HepG2 (cell line): ENCODE results near the gene SLC16A3. TPM values are rescaled to one million over a fixed set of nuclear protein-coding genes. Genes with fewer than 3 reads are reported as not detected.

ENCODE experiments used
- ADNP ChIP-seq: sonication (generic); formaldehyde crosslinking; IDR thresholded peaks from 2 replicates; pipeline ENCODE4 v1.4.0; 2020; ENCODE audit warnings: missing genetic modification reagents
- ATRX ChIP-seq: sonication (generic); formaldehyde crosslinking; IDR thresholded peaks from 2 replicates; pipeline ENCODE4 v1.4.0; 2020; ENCODE audit warnings: missing genetic modification reagents, borderline replicate concordance
- BHLHE40 ChIP-seq: IDR thresholded peaks from 2 replicates; pipeline ENCODE4 v1.6.1; 2011; ENCODE audit warnings: low read length, improper control_type of control experiment
- HNF4G ChIP-seq, 2 experiments: sonication (generic) in 1 of 2; formaldehyde crosslinking in 1 of 2; IDR thresholded peaks; 2 replicates each; pipeline versions ENCODE4 v1.4.0 to v1.6.1; 2011 to 2020; ENCODE audit warnings: borderline replicate concordance in 2 of 2, low read depth in 2 of 2, mild to moderate bottlenecking in 2 of 2, low read length in 1 of 2, missing genetic modification reagents in 1 of 2, moderate library complexity in 1 of 2
- HOXA7 ChIP-seq: sonication (generic); formaldehyde crosslinking; IDR thresholded peaks from 2 replicates; pipeline ENCODE4 v1.8.1; 2022; ENCODE audit warnings: mild to moderate bottlenecking, missing genetic modification reagents, moderate library complexity
- IKZF4 ChIP-seq: sonication (generic); formaldehyde crosslinking; IDR thresholded peaks from 2 replicates; pipeline ENCODE4 v1.5.1; 2020; ENCODE audit warnings: borderline replicate concordance, mild to moderate bottlenecking, low read depth, missing genetic modification reagents; ENCODE audit errors: not compliant biosample characterization
- PAX8 ChIP-seq: sonication (generic); formaldehyde crosslinking; IDR thresholded peaks from 2 replicates; pipeline ENCODE4 v1.8.0; 2022; ENCODE audit warnings: mild to moderate bottlenecking, missing genetic modification reagents, borderline replicate concordance
- RFX3 ChIP-seq: IDR thresholded peaks from 2 replicates; pipeline ENCODE4 v1.6.1; 2016; ENCODE audit warnings: missing biosample characterization, missing genetic modification reagents
- STAG1 ChIP-seq: sonication (generic); formaldehyde crosslinking; IDR thresholded peaks from 2 replicates; pipeline ENCODE4 v1.4.0; 2020; ENCODE audit warnings: missing genetic modification reagents
- THAP11 ChIP-seq: IDR thresholded peaks from 2 replicates; pipeline ENCODE4 v1.6.1; 2016; ENCODE audit warnings: missing biosample characterization, missing genetic modification reagents
- ZNF251 ChIP-seq: sonication (generic); formaldehyde crosslinking; IDR thresholded peaks from 2 replicates; pipeline ENCODE4 v1.9.0; 2021; ENCODE audit warnings: mild to moderate bottlenecking, missing genetic modification reagents
- ZNF3 ChIP-seq: IDR thresholded peaks from 2 replicates; pipeline ENCODE4 v1.7.0; 2017; ENCODE audit warnings: inconsistent platforms
- ZNF33A ChIP-seq: sonication (generic); formaldehyde crosslinking; IDR thresholded peaks from 2 replicates; pipeline ENCODE4 v1.5.1; 2020; ENCODE audit warnings: missing genetic modification reagents, mild to moderate bottlenecking, moderate library complexity, borderline replicate concordance
- ZNF510 ChIP-seq: sonication (generic); formaldehyde crosslinking; IDR thresholded peaks from 2 replicates; pipeline ENCODE4 v1.4.0; 2020; ENCODE audit warnings: low read depth, mild to moderate bottlenecking, missing genetic modification reagents
- ZNF703 ChIP-seq: sonication (generic); formaldehyde crosslinking; IDR thresholded peaks from 2 replicates; pipeline ENCODE4 v1.5.1; 2020; ENCODE audit warnings: missing genetic modification reagents, mild to moderate bottlenecking, moderate library complexity, borderline replicate concordance
- polyA plus RNA-seq, 8 experiments: library from polyadenylated mRNA; depleted of rRNA in 3 of 8; stranded (reverse) in 7 of 8; unstranded in 1 of 8; fragments of >200 nt; fragmentation: Illumina TruSeq in 4 of 8; extraction: Trizol in 4 of 8; gene quantifications; 2 replicates each; pipeline versions ENCODE4 v1.2.1 to v1.2.3, GENCODE V29; 2011 to 2016; ENCODE audit warnings: low read depth in 4 of 8, missing spikeins in 1 of 8, mixed read lengths in 1 of 8; ENCODE audit not compliant: insufficient read depth in 1 of 8
- total RNA-seq, 5 experiments: library from RNA; depleted of rRNA; stranded (reverse); fragments of >200 nt; fragmentation: Illumina TruSeq; extraction: Trizol; gene quantifications; 2 replicates each; pipeline ENCODE4 v1.2.3, GENCODE V29; 2016; ENCODE audit warnings: low read depth in 1 of 5
- TF ChIP-seq, protein P1 (sequence below): sonication (generic); formaldehyde crosslinking; IDR thresholded peaks from 2 replicates; pipeline ENCODE4 v1.4.0; 2020; ENCODE audit warnings: mild to moderate bottlenecking, missing genetic modification reagents
- TF ChIP-seq, protein P2 (sequence below): sonication (generic); formaldehyde crosslinking; IDR thresholded peaks from 2 replicates; pipeline ENCODE4 v1.4.0; 2020; ENCODE audit warnings: mild to moderate bottlenecking, missing genetic modification reagents
- TF ChIP-seq, protein P3 (sequence below): sonication (generic); formaldehyde crosslinking; IDR thresholded peaks from 2 replicates; pipeline ENCODE4 v1.5.1; 2020; ENCODE audit warnings: missing genetic modification reagents, mild to moderate bottlenecking, borderline replicate concordance

Gene SLC16A3
- total and polyA plus RNA-seq, 2 of the 13 experiments (the other 11 are each of a cell fraction or from before 2014, with no cell fraction given): 242 to 349 TPM

DNA sequence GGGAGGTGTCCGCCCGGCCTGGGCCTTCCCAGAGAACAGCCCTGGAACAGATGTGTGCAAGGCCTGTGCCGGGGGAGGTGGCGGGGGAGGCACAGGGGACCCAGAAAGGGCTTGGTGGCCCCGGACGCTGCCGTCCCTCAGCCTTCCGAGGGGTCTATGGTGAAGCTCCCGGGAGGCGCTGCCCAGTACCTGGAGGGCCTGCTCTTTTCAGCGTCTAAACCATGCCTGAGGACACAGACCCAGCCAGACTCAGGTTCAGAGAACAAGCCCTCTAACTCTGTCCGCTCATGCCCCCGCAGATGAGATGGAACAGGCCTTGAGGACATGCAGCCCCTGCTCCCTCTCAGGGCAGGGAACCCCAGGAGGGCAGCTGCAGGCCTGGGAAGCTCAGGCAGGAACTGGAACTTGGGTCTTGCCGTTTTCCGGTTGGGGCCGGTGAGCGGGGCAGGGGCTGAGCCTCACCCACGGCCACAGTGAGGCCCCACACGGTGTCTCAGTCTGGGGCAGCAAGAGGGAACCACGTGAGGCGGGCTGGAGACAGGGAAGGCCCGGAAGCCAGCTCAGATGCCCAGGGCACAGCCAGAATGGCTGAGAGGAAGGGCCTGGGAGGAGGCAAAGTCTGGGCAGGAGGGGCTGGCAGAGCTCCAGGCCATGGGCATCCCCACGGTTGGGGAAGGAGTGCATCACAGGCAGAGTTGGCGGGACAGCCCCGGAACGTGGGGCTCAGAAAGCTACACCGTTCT, 12.5 kb downstream of the SLC16A3 start (continued):
- TF ChIP-seq, protein P1, sequence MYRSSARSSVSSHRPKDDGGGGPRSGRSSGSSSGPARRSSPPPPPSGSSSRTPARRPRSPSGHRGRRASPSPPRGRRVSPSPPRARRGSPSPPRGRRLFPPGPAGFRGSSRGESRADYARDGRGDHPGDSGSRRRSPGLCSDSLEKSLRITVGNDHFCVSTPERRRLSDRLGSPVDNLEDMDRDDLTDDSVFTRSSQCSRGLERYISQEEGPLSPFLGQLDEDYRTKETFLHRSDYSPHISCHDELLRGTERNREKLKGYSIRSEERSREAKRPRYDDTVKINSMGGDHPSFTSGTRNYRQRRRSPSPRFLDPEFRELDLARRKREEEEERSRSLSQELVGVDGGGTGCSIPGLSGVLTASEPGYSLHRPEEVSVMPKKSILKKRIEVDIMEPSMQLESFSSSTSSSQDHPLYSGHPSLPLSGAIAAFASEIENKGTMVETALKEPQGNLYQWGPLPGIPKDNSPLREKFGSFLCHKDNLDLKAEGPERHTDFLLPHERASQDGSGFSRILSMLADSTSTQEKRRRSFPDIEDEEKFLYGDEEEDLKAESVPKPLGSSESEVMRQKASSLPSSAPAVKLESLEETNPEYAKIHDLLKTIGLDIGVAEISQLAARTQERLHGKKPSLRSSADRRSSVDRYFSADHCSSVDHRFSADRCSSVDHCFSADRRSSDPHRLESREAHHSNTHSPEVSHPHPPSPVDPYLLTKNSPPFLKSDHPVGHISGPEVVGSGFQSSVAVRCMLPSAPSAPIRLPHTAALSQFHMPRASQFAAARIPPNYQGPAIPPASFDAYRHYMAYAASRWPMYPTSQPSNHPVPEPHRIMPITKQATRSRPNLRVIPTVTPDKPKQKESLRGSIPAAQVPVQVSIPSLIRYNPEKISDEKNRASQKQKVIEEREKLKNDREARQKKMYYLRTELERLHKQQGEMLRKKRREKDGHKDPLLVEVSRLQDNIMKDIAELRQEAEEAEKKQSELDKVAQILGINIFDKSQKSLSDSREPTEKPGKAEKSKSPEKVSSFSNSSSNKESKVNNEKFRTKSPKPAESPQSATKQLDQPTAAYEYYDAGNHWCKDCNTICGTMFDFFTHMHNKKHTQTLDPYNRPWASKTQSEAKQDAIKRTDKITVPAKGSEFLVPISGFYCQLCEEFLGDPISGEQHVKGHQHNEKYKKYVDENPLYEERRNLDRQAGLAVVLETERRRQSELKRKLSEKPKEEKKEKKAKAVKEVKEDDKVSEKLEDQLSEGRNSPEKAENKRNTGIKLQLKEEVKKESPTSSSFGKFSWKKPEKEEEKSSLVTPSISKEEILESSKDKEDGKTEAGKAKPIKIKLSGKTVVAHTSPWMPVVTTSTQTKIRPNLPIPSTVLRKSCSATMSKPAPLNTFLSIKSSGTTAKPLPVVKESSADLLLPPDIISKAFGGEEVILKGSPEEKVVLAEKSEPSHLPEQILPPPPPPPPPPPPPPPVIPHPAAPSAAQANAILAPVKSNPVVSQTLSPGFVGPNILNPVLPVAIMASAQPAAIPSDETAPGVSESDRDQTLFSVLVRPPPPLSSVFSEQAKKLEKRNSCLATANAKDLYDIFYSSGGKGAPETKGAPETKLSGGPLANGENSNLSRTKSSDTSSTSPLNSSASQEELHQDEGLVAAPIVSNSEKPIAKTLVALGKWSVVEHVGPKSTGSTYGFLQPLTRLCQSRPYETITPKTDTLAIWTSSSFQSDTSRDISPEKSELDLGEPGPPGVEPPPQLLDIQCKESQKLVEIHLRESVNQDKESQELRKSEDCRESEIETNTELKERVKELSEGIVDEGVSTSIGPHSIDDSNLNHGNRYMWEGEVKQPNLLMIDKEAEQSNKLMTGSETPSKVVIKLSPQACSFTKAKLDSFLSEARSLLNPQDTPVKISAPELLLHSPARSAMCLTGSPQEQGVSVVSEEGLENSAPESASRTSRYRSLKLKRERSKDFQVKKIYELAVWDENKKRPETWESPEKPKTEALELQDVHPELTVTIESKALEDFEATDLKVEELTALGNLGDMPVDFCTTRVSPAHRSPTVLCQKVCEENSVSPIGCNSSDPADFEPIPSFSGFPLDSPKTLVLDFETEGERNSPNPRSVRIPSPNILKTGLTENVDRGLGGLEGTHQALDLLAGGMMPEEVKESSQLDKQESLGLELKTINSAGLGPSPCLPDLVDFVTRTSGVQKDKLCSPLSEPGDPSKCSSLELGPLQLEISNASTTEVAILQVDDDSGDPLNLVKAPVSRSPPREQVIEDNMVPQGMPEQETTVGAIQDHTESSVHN: no peak; the same call in 1 of the 2 replicates
- TF ChIP-seq ADNP (CRISPR knock-in tag) (no peak), HNF4G (IDR thresholded peaks at IDR 0.05; ENCODE audit: borderline replicate concordance, low read depth, low read length) (no peak), HNF4G (CRISPR knock-in tag; IDR thresholded peaks at IDR 0.05; ENCODE audit: borderline replicate concordance, low read depth) (no peak; the same call in 1 of the 2 replicates), ZNF33A (CRISPR knock-in tag) (no peak), THAP11 (CRISPR knock-in tag) (no peak; the same call in 1 of the 2 replicates), HOXA7 (CRISPR knock-in tag) (peak; percentile 96), BHLHE40 (no peak), PAX8 (CRISPR knock-in tag) (0 out of 2 replicates have a peak, but pooled peaks have one; percentile 9), ATRX (CRISPR knock-in tag) (no peak), ZNF703 (CRISPR knock-in tag) (peak; percentile 70; the same call in 1 of the 2 replicates), ZNF510 (CRISPR knock-in tag) (peak; percentile 76; the same call in 1 of the 2 replicates), ZNF251 (CRISPR knock-in tag) (no peak), IKZF4 (CRISPR knock-in tag) (peak; percentile 51), ZNF3 (CRISPR knock-in tag) (no peak), RFX3 (CRISPR knock-in tag) (no peak), STAG1 (CRISPR knock-in tag) (no peak; the same call in 1 of the 2 replicates)
- TF ChIP-seq, protein P2, sequence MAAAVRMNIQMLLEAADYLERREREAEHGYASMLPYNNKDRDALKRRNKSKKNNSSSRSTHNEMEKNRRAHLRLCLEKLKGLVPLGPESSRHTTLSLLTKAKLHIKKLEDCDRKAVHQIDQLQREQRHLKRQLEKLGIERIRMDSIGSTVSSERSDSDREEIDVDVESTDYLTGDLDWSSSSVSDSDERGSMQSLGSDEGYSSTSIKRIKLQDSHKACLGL: no peak; the same call in 1 of the 2 replicates
- TF ChIP-seq, protein P3, sequence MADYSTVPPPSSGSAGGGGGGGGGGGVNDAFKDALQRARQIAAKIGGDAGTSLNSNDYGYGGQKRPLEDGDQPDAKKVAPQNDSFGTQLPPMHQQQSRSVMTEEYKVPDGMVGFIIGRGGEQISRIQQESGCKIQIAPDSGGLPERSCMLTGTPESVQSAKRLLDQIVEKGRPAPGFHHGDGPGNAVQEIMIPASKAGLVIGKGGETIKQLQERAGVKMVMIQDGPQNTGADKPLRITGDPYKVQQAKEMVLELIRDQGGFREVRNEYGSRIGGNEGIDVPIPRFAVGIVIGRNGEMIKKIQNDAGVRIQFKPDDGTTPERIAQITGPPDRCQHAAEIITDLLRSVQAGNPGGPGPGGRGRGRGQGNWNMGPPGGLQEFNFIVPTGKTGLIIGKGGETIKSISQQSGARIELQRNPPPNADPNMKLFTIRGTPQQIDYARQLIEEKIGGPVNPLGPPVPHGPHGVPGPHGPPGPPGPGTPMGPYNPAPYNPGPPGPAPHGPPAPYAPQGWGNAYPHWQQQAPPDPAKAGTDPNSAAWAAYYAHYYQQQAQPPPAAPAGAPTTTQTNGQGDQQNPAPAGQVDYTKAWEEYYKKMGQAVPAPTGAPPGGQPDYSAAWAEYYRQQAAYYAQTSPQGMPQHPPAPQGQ (CRISPR knock-in tag): no peak
